Mesodermal cell (in vitro differentiated cells): ENCODE results near the gene VRK3.

Experiments used
- H3K27ac ChIP-seq: 2 replicates; pipeline ENCODE4 v1.7.0; 2013; ENCODE audit warnings: mild to moderate bottlenecking, low read depth, low read length, moderate library complexity; ENCODE audit not compliant: severe bottlenecking
- H3K36me3 ChIP-seq: 2 replicates; pipeline ENCODE4 v1.7.1; 2013; ENCODE audit warnings: mild to moderate bottlenecking, low read length, moderate library complexity; ENCODE audit not compliant: control insufficient read depth, insufficient read depth
- H3K4me1 ChIP-seq: one replicate; pipeline ENCODE4 v1.7.1; 2013; ENCODE audit warnings: mild to moderate bottlenecking, low read length; ENCODE audit not compliant: insufficient read depth, control insufficient read depth, poor library complexity, severe bottlenecking
- H3K4me3 ChIP-seq: 2 replicates; pipeline ENCODE4 v1.7.0; 2013; ENCODE audit warnings: low read length, control low read depth, mild to moderate bottlenecking; ENCODE audit not compliant: insufficient read depth, poor library complexity, severe bottlenecking; ENCODE audit errors: extremely low read depth
- H3K9me3 ChIP-seq: 2 replicates; pipeline ENCODE4 v1.7.1; 2013; ENCODE audit warnings: mild to moderate bottlenecking, low read length, moderate library complexity; ENCODE audit not compliant: control insufficient read depth
- WGBS, 2 experiments: methylation state at CpG; one replicate each; pipeline ENCODE4 v1.1.5; 2013; ENCODE audit warnings: missing lambda C conversion rate in 2 of 2; ENCODE audit not compliant: insufficient coverage in 2 of 2; 5-methylcytosine and 5-hydroxymethylcytosine counted together

VRK3 gene

GRCh38 chr19:49956115-49956495, 69.1 kb downstream of the VRK3 start:
- Histone ChIP-seq H3K36me3 (no peaks in the 10 kb centered on the region), H3K4me3 (no peak overlapping the region), H3K4me1 (no peaks in the 10 kb centered on the region), H3K27ac (no peak overlapping the region), H3K9me3 (peaks cover under 1% of the 10 kb centered on the region)
- 90 to 94% methylated on average over 9 of the region's 9 CpGs for WGBS, 2 experiments

DNA sequence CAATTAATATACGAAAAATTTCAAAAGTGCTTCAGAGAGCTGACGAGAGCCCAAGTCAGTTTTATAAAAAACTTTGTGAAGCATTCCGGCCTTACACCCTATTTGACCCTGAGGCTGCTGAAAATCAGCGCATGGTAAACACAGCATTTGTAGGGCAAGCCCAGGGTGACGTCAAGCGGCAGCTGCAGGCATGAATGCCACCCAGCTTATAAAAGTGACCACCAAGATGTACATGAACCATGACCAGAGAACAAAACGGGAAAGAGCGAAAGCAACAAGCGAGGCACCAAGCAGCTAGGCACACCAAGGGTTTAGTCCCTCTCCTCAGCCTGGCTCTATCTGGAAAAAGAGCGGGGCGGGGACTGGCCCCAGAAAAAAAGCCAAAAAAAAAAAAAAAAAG, 70.2 kb downstream of the VRK3 start:
- H3K9me3 ChIP-seq = no peaks in the 10 kb centered on the region
- H3K27ac ChIP-seq = no peak overlapping the region
- H3K4me1 ChIP-seq = no peaks in the 10 kb centered on the region
- H3K36me3 ChIP-seq = no peaks in the 10 kb centered on the region
- no peak overlapping the region for H3K4me3 ChIP-seq
- WGBS, 2 experiments = 93 to 94% methylated on average over 9 to 11 of the region's 11 CpGs

- no peaks in the 10 kb centered on the region for H3K36me3 ChIP-seq
- H3K9me3 ChIP-seq = no peaks in the 10 kb centered on the region
- no peak overlapping the region for H3K4me3 ChIP-seq
- H3K4me1 ChIP-seq = no peaks in the 10 kb centered on the region
- H3K27ac ChIP-seq = no peak overlapping the region
- WGBS, 2 experiments = 65 to 67% methylated on average over 12 of the region's 12 CpGs
These were observed 70.9 kb downstream of the VRK3 start for GRCh38 chr19:49954092-49954829.

GRCh38 chr19:49953416-49953815, 71.8 kb downstream of the VRK3 start:
- no peaks in the 10 kb centered on the region for H3K4me1 ChIP-seq
- no peak overlapping the region for H3K27ac ChIP-seq
- no peak overlapping the region for H3K4me3 ChIP-seq
- H3K9me3 ChIP-seq = no peaks in the 10 kb centered on the region
- WGBS, 2 experiments = 87 to 95% methylated on average over 4 to 6 of the region's 7 CpGs
- no peaks in the 10 kb centered on the region for H3K36me3 ChIP-seq

DNA sequence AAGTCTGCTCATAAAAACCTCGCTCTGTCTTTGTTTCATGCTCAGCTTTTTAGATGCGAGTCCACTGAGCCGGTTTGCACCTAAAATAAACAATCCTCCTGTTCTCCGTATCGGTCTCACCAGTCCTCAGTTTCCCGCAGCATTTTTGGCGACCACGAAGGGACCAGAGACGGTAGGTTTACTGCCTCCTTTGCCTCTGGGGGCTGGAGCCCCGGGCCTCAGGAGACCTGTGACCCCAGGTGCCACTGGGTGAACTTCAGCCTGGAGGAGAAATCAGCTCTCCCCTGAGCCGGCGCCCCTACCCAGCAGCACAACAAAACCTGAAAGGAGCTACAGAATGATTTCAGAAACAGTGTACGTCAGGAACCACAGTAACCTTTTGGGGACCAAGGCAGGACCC, 72.3 kb downstream of the VRK3 start:
- H3K36me3 ChIP-seq = no peaks in the 10 kb centered on the region
- 92 to 97% methylated on average over 13 of the region's 13 CpGs for WGBS, 2 experiments
- no peak overlapping the region for H3K27ac ChIP-seq
- no peaks in the 10 kb centered on the region for H3K9me3 ChIP-seq
- no peaks in the 10 kb centered on the region for H3K4me1 ChIP-seq
- no peak overlapping the region for H3K4me3 ChIP-seq

- Histone ChIP-seq H3K36me3 (no peaks in the 10 kb centered on the region), H3K4me1 (no peaks in the 10 kb centered on the region), H3K4me3 (no peak overlapping the region), H3K27ac (no peak overlapping the region), H3K9me3 (no peaks in the 10 kb centered on the region)
These were observed 72.7 kb downstream of the VRK3 start for GRCh38 chr19:49952479-49952836.

- no peak overlapping the region for H3K4me3 ChIP-seq
These were observed 73.2 kb downstream of the VRK3 start for GRCh38 chr19:49951806-49952478.

DNA sequence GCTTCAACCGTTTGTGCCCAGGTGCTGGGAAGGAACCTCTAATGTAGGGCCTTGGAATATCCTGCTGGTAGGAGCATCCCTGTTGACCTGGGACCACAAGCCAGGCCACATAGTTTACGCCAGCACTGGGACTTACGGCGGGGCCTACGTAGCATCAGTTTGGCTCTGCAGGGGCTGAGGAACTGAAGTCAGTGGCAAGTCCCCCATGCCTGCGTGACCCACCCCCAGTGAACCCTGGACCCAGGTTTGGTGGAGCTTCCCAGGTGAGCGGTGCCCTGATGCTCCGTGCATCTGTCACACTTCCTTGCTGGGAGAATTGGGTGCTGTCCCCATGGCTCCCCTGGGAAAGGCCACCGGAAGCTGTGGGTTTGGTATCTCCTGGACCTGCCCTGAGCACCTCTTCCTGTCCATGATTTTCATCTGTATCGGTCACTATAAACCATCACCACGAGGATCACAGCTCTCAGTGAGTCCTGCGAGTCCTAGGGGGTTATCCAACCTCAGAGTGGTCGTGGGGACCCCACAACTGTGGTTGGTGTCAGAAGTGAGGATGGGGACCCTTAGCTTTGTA, 74.1 kb downstream of the VRK3 start:
- WGBS, 2 experiments = 87 to 89% methylated on average over 12 to 13 of the region's 13 CpGs
- no peak overlapping the region for H3K4me3 ChIP-seq
- H3K9me3 ChIP-seq = no peaks in the 10 kb centered on the region
- no peaks in the 10 kb centered on the region for H3K4me1 ChIP-seq
- no peaks in the 10 kb centered on the region for H3K36me3 ChIP-seq
- no peak overlapping the region for H3K27ac ChIP-seq

More at GRCh38 chr19:49951806-49952478, 73.2 kb downstream of the VRK3 start:
- Histone ChIP-seq H3K27ac (no peak overlapping the region), H3K9me3 (no peaks in the 10 kb centered on the region), H3K4me1 (no peaks in the 10 kb centered on the region), H3K36me3 (no peaks in the 10 kb centered on the region)
- 95 to 97% methylated on average over 4 to 8 of the region's 9 CpGs for WGBS, 2 experiments

DNA sequence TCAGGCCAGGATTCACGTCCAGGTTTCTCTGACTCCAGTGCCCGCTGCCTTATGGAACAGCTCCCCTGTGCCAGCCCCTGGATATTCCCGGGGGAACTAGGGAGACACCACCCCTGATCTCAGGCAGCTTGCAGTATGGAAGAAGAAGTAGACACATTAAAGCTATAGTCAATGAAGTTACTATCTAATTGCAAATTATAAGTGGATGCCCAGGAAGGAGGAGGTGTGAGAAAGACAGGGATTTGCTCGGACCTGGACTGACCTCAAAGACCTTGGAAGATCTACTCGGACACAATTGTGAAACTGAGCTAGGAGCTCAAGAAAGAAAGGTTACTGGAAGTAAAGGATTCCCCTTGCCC, 74.6 kb downstream of the VRK3 start:
- H3K4me1 ChIP-seq = no peaks in the 10 kb centered on the region
- no peak overlapping the region for H3K27ac ChIP-seq
- no peaks in the 10 kb centered on the region for H3K36me3 ChIP-seq
- WGBS, 2 experiments = 79 to 93% methylated on average over 4 of the region's 5 CpGs
- H3K9me3 ChIP-seq = no peaks in the 10 kb centered on the region
- H3K4me3 ChIP-seq = no peak overlapping the region

GRCh38 chr19:49949742-49950589, 75.2 kb downstream of the VRK3 start:
- 80 to 93% methylated on average over 7 to 8 of the region's 11 CpGs for WGBS, 2 experiments
- H3K27ac ChIP-seq = no peak overlapping the region

More at GRCh38 chr19:49949742-49950589, 75.2 kb downstream of the VRK3 start:
- no peaks in the 10 kb centered on the region for H3K36me3 ChIP-seq
- H3K4me3 ChIP-seq = no peak overlapping the region
- no peaks in the 10 kb centered on the region for H3K4me1 ChIP-seq
- no peaks in the 10 kb centered on the region for H3K9me3 ChIP-seq
